Measurements from ENCODE around the gene RTTN. TPM values are rescaled to one million over a fixed set of nuclear protein-coding genes. Genes with fewer than 3 reads are reported as not detected.

The RTTN gene
- polyA plus RNA-seq, 1 donor (not counting 4 experiments of a cell fraction or from before 2014, with no cell fraction given), result 77.3 TPM

DNA sequence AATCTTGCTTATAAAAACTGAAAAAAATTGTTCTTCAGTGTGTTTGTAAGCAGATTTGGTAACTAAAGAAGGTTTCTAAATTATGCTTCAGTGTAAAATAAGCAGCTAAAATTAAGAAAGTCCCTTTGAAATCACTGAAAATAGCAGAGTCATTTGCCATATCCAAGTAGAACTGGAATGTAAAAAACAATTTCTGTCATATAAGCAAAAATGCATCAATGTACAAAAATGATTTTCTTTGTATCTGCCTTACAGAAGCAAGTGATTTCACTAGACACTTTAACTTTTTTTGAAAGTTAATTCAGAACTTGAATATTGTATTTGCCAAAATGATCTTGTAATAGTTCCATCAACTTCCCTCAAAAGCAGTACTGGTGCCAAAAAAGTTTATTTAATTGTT, 136.1 kb downstream of the RTTN start:
- DNase-seq (ENCODE audit: low read depth, low spot score) (no peak), FAIRE-seq (no peak)
- no peaks in the 10 kb centered on the region for H3K27me3 ChIP-seq (ENCODE audit: control insufficient read depth, extremely low read depth, insufficient read depth, low read length)
- no peak overlapping the region for H3K9ac ChIP-seq (ENCODE audit: control insufficient read depth, extremely low read depth, insufficient read depth, low read length)
- no peaks in the 10 kb centered on the region for H3K4me1 ChIP-seq (ENCODE audit: control insufficient read depth, extremely low read depth, insufficient read depth, low read length)
- no peak overlapping the region for H3K4me2 ChIP-seq (ENCODE audit: control insufficient read depth, extremely low read depth, insufficient read depth, low read depth, low read length)
- no peak overlapping the region for H3K4me3 ChIP-seq (ENCODE audit: control insufficient read depth in 2 of 3, extremely low read depth in 1 of 3, insufficient read depth in 2 of 3, low read depth in 1 of 3, low read length in 3 of 3)
- H3K79me2 ChIP-seq (ENCODE audit: control insufficient read depth, insufficient read depth, low read length), result no peaks in the 10 kb centered on the region
- dilution Hi-C loops (cut with MboI; ENCODE audit: extremely low pct_ligation_motif_present, low sequenced_read_pairs), result no loop called here
- no peak overlapping the region for H3K27ac ChIP-seq (ENCODE audit: control insufficient read depth, insufficient read depth, low read length)
- H3K9me3 ChIP-seq (ENCODE audit: control insufficient read depth, low read depth, low read length), result no peaks in the 10 kb centered on the region
- TF ChIP-seq, protein P1, sequence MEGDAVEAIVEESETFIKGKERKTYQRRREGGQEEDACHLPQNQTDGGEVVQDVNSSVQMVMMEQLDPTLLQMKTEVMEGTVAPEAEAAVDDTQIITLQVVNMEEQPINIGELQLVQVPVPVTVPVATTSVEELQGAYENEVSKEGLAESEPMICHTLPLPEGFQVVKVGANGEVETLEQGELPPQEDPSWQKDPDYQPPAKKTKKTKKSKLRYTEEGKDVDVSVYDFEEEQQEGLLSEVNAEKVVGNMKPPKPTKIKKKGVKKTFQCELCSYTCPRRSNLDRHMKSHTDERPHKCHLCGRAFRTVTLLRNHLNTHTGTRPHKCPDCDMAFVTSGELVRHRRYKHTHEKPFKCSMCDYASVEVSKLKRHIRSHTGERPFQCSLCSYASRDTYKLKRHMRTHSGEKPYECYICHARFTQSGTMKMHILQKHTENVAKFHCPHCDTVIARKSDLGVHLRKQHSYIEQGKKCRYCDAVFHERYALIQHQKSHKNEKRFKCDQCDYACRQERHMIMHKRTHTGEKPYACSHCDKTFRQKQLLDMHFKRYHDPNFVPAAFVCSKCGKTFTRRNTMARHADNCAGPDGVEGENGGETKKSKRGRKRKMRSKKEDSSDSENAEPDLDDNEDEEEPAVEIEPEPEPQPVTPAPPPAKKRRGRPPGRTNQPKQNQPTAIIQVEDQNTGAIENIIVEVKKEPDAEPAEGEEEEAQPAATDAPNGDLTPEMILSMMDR (optimal IDR thresholded peaks at IDR 0.05 in 1 of 3, IDR thresholded peaks at IDR 0.05 in 1 of 3, conservative IDR thresholded peaks at IDR 0.05 in 1 of 3; ENCODE audit: extremely low read depth in 1 of 3, insufficient read depth in 2 of 3, low read length in 3 of 3), result no peak
- TF ChIP-seq EZH2 (IDR thresholded peaks at IDR 0.05; ENCODE audit: low read length), result no peak
- H4K20me1 ChIP-seq (ENCODE audit: control insufficient read depth, extremely low read depth, insufficient read depth, low read length), result no peaks in the 10 kb centered on the region
- no peak overlapping the region for H2AFZ ChIP-seq (ENCODE audit: control insufficient read depth, low read length)
- no peaks in the 10 kb centered on the region for H3K36me3 ChIP-seq (ENCODE audit: control insufficient read depth in 2 of 2, extremely low read depth in 1 of 2, insufficient read depth in 2 of 2, low read length in 2 of 2)
- peaks cover 3% of the 10 kb centered on the region for H3K9me1 ChIP-seq (ENCODE audit: control insufficient read depth, extremely low read depth, insufficient read depth, low read length)

DNA sequence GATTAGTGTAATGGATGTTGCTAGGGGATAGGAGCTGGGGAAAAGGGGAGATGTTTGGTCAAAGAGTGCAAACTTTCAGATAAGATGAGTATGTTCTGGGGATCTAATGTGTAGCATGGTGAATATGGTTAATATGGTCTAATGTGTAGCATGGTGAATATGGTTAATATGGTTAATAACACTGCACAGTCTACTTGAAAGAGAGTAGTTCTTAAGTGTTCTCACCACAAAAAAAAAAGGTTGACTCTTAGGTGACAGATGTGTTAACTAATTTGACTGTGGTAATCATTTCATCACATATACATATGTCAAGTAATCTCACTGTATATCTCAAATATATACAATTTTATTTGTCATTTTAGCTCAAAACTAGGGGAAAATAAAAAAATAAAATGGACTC, 136.5 kb downstream of the RTTN start:
- Histone ChIP-seq H2AFZ (ENCODE audit: control insufficient read depth, low read length) (no peak overlapping the region), H3K9ac (ENCODE audit: control insufficient read depth, extremely low read depth, insufficient read depth, low read length) (no peak overlapping the region), H3K9me3 (ENCODE audit: control insufficient read depth, low read depth, low read length) (no peaks in the 10 kb centered on the region), H3K4me2 (ENCODE audit: control insufficient read depth, extremely low read depth, insufficient read depth, low read depth, low read length) (no peak overlapping the region), H3K79me2 (ENCODE audit: control insufficient read depth, insufficient read depth, low read length) (no peaks in the 10 kb centered on the region), H3K9me1 (ENCODE audit: control insufficient read depth, extremely low read depth, insufficient read depth, low read length) (peaks cover 3% of the 10 kb centered on the region), H3K36me3 (ENCODE audit: control insufficient read depth in 2 of 2, extremely low read depth in 1 of 2, insufficient read depth in 2 of 2, low read length in 2 of 2) (no peaks in the 10 kb centered on the region), H3K4me3 (ENCODE audit: control insufficient read depth in 2 of 3, extremely low read depth in 1 of 3, insufficient read depth in 2 of 3, low read depth in 1 of 3, low read length in 3 of 3) (no peak overlapping the region), H3K4me1 (ENCODE audit: control insufficient read depth, extremely low read depth, insufficient read depth, low read length) (no peaks in the 10 kb centered on the region), H3K27me3 (ENCODE audit: control insufficient read depth, extremely low read depth, insufficient read depth, low read length) (no peaks in the 10 kb centered on the region), H3K27ac (ENCODE audit: control insufficient read depth, insufficient read depth, low read length) (no peak overlapping the region), H4K20me1 (ENCODE audit: control insufficient read depth, extremely low read depth, insufficient read depth, low read length) (no peaks in the 10 kb centered on the region)
- dilution Hi-C loops (cut with MboI; ENCODE audit: extremely low pct_ligation_motif_present, low sequenced_read_pairs), result no loop called here
- DNase-seq (ENCODE audit: low read depth, low spot score) (no peak), FAIRE-seq (no peak)
- TF ChIP-seq, protein P1 (optimal IDR thresholded peaks at IDR 0.05 in 1 of 3, IDR thresholded peaks at IDR 0.05 in 1 of 3, conservative IDR thresholded peaks at IDR 0.05 in 1 of 3; ENCODE audit: extremely low read depth in 1 of 3, insufficient read depth in 2 of 3, low read length in 3 of 3), result no peak
- no peak for TF ChIP-seq EZH2 (IDR thresholded peaks at IDR 0.05; ENCODE audit: low read length)

Data from keratinocyte (primary cell).